GM19238 (cell line): ENCODE data around the gene PROSER3.

ENCODE experiments used
- DNase-seq: peaks from one replicate; pipeline ENCODE4 v3.0.0; 2011; ENCODE audit warnings: low spot score; ENCODE audit not compliant: insufficient read length

Gene PROSER3

GRCh38 chr19:35775298-35776101 is 17.5 kb downstream of the PROSER3 start, which contains the start of gene ARHGAP33:
Gene ARHGAP33, plus strand, starts transcription at chr19:35775564. Its CDS starts 95 bp downstream, at chr19:35775659.
- peak; percentile 98 for DNase-seq

- DNase-seq, result no peak
Observed at GRCh38 chr19:35776102-35776788, 18.3 kb downstream of the PROSER3 start.

GRCh38 chr19:35777086-35777841 is 19.3 kb downstream of the PROSER3 start:
- DNase-seq, result no peak

- DNase-seq, result no peak
Observed at GRCh38 chr19:35777961-35778360, 20.0 kb downstream of the PROSER3 start.

GRCh38 chr19:35779033-35779432 is 21.1 kb downstream of the PROSER3 start:
- DNase-seq, result no peak

- no peak for DNase-seq
Observed at GRCh38 chr19:35780058-35780457, 22.1 kb downstream of the PROSER3 start.

- DNase-seq, result no peak
Observed at GRCh38 chr19:35780717-35781116, 22.7 kb downstream of the PROSER3 start.

- no peak for DNase-seq
Observed at GRCh38 chr19:35781650-35782049, 23.7 kb downstream of the PROSER3 start.

GRCh38 chr19:35782589-35782988 is 24.6 kb downstream of the PROSER3 start:
- no peak for DNase-seq

GRCh38 chr19:35783469-35784434 is 25.8 kb downstream of the PROSER3 start:
- no peak for DNase-seq

GRCh38 chr19:35784503-35785338 is 26.7 kb downstream of the PROSER3 start:
- DNase-seq, result no peak

GRCh38 chr19:35785339-35785627 is 27.3 kb downstream of the PROSER3 start:
- DNase-seq, result no peak

GRCh38 chr19:35786299-35787160 is 28.6 kb downstream of the PROSER3 start:
- no peak for DNase-seq

GRCh38 chr19:35787227-35787799 is 29.3 kb downstream of the PROSER3 start:
- no peak for DNase-seq

- no peak for DNase-seq
Observed at GRCh38 chr19:35788205-35788960, 30.4 kb downstream of the PROSER3 start.

- no peak for DNase-seq
Observed at GRCh38 chr19:35789195-35789977, 31.4 kb downstream of the PROSER3 start.
